HG03039 (cell line): ENCODE results near the gene TSTD1.
"Not testable (repeated sequence)": the region's sequence is repeated elsewhere in the genome, so short reads cannot be mapped to it uniquely, and the experiment has no call there.

Experiments used
- ATAC-seq: cut with Tn5 transposase; IDR thresholded peaks from one replicate; pipeline ENCODE4 v1.9.1; 2021; ENCODE audit warnings: mild to moderate bottlenecking, moderate library complexity; ENCODE audit not compliant: unreplicated experiment

TSTD1 gene

DNA sequence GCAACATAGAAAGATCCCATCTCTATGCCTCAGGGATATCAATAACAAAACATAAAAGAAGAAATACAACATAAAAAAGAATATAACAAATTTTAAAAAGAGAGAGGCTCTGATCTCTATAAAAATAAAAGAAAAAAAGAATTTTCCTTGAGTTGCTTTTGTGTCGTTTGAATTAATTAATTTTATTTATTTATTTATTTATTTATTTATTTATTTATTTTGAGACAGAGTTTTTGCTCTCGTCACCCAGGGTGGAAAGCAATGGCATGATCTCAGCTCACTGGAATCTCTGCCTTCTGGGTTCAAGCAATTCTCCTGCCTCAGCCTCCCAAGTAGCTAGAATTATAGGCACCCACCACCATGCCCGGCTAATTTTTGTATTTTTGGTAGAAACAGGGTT, 26.3 kb downstream of the TSTD1 start:
- no peak for ATAC-seq

DNA sequence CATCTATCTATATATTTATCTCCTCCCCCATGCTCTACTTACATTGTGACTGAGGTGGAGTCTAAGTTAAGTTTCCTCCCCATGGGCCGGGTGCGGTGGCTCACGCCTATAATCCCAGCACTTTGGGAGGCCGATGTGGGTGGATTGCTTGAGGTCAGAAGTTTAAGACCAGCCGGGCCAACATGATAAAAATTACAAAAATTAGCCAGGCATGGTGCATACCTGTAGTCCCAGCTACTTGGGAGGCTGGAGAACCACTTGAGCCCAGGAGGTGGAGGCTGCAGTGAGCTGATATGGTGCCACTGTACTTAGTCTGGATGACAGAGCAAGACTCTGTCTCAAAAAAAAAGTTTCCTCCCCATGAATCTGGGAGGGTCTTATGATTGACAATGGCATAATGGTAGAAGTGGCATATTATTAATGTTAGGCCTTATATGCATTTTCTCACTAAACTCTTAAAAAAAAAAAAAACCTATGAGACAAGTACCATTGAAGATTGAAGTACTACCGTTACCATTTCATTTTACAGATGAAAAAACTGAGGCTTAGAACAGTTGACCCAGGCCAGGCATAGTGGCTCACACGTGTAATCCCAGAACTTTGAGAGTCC, 29.1 kb downstream of the TSTD1 start:
- no peak for ATAC-seq

DNA sequence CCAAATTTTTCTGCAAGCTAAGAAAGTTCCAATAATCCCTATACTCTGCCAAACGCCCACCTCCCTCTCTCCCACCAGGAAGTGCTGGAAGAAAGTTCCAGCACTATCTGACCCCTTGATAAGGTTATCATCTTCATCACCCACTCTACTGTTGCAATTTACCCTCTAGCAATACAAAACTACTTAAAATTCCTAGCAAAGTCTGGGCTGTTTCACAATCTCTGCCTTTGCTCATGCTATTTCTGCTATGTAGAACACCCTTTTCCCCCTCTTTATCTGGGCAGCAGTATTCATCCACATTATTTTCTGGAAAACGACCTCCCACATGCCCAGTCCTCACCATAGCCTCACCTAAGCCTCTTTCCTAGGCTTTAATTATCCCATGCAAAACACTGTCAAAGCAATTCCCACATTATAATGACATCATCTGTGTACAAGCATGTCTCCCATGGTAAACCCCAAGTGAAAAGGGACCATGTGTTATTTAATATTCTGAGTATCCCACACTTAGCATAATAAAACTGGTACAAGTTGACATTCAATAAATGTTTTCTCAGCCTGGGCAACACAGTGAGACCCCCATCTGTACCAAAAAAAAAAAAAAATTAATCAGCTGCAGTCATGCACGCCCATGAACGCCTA, 29.8 kb downstream of the TSTD1 start:
- no peak for ATAC-seq

DNA sequence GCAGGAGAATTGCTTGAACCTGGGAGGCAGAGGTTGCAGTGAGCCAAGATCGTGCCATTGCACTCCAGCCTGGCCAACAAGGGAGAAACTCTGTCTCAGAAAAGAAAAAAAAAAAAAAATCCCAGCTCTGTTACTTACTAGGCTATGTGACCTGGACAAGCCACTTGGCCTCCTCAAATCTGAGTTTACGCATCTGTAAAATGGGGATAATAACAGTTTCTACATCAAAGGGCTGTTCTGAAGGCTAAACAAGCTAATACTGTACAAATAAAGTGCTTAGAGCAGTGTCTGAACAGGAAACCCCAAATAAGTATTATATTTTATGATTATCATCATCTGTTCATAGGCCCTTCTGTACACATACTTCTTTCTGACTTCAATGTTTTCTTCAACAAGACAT, 31.4 kb downstream of the TSTD1 start:
- no peak for ATAC-seq

DNA sequence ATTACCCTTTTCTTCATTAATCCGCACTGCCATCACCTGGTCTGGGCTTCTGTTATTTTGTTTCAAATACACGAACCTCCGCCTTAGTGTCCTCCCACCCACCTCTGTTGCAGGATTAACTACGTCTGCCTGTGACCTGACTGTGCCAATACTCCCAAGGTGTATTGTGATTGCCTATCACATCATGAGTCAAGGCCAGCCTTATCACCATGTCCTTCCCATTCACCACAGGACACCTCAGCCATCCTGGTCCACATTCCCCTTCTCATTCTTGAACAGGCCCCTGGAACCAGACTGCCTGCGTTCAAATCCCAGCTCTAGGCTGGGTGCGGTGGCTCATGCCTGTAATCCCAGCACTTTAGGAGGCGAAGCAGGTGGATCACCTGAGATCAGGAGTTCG, 32.2 kb downstream of the TSTD1 start:
- ATAC-seq = no peak

DNA sequence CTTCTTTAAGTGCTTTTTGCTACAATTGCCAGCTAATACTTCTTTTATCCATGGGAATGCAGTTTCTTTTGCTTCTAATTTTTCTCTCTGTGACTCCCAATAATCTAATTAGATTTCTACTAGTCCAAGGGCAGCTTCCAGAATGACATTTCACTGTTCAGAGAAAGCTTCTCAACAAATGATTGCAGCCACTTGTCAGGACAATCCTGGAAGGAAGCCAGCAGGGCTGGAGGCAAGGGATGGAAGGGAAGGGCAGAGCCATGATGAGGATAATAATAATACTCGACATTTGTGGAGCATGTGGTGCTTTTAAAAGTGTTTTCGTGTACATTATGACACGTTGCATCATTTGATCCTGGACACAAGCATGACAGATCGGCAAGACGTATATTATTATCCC, 37.2 kb downstream of the TSTD1 start:
- no peak for ATAC-seq

DNA sequence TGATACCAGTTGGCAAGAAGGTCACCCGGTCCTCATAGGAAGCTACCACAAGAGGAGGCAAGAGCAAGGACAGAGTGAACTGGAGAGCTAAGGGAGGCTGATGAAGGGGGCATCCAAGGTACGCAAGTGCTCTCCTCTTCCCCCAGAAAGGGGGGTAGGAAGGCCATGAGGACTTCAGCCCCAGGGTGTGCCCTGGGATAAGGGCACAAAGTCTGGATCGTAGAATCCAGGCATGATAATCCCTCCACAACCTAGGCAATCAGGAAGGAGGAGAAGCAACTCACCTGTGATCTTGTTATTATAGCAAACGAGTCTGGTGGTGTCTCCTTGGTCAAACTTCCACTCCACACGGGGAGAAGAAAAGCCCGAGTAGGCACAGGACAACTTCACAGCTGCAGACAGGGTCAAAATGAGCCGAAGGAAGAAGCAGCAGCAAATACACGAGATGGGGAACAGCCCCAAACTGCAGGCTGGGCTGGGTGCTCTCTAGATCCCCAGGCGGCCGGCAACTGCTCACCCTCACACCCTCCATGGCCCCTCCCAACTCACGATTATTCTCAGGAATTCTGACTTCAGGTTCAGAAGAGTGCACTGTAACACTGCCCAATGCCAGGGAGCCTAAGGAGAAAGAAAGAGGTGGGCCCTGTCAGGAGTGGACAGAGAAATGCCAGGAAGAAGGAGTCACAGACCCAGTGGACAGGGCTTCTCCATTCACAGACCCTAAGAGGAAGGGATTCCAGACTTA, 37.9 kb downstream of the TSTD1 start:
- ATAC-seq = no peak

DNA sequence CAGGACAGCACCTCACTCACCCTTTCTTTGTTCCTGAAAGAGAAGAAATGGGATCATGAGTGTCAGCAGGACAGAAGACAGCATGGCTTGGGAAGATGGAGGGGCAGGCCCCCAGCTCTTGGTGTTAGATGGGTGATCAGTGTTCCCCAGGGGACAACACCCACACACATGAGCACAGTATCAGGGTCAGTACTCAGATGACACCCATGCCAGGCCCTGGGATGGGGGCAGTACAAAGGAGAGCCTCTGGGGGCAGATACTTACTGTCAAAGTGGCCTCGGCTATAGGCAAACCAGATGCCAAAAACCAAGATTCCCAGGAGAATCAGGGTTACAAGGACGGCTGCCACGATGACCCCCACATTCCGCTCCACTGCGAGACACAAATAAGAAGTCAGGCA, 39.4 kb downstream of the TSTD1 start:
- ATAC-seq = no peak

DNA sequence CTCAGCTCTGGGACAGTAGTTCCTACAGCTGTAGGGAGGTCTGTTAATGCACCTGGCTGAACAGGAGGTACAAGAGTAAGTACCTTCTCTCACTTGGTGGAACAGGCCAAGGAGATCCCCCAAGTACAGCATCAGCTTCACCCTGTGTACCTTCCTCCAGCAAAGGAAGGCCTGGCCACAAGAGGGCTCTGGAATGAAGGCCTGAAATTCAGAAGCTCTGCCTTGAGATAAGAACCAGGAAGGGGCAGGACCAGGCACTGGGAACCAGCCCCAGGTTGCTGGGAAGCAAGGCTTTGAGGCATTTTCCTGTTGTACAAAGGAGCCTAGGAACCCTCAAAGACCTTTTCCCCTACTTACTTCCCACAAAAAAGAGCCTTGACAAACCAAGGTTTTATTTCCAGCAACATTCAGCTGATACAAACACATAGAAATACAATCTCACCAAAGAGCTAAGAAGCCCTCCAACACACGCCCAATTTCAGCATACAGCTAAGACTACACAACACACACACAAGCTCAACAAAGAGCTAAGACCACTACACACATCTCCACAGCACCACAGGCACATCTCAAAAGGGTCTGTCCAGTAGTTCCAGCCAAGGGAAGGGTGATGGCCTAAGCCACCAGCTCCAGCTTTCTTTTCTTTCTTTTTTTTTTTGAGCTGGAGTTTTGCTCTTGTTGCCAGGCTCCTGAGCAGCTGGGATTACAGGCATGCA, 41.3 kb downstream of the TSTD1 start:
- ATAC-seq = no peak

DNA sequence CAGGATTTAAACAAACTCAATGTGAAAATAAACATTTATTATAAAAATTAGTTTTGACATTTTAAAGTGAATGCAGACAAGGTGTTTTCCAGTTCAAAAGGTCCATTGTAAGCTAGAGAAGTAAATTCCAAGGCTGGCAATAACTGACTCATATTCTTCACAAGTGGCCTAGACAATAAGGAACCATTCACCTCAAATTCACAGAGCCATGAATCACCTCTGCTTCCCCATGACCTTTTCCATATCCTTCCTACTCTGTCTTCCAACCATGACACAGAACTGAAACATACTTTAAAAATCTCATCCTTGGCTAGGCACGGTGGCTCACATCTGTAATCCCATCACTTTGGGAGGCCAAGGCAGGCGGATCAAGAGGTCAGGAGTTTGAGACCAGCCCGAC, 42.6 kb downstream of the TSTD1 start:
- ATAC-seq = no peak

DNA sequence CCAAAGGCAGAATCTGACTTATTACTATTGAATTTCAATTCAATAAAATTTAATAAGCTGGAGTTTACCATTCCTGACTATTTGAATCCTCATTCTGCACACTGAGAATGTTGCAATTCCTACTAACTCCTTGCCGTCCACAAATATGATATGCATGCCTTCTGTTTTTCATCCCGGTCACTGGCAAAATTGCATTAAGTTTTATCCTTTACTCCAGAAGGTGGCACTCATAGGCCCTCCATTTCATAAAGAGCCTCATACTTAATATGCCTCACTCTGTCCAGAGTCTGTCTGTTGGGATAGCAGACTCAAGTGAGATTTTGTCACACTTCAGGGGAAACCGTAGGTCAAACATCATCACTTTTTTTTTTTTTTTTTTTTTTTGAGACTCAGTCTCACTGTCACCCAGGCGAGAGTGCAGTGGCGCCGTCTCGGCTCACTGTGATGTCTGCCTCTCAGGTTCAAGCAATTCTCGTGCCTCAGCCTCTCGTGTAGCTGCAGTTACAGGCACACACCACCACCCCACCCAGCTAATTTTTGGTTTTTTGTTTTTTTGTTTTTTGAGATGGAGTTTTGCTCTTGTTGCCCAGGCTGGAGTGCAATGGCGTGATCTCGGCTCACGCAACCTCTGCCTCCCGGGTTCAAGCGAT, 45.1 kb downstream of the TSTD1 start:
- no peak for ATAC-seq

DNA sequence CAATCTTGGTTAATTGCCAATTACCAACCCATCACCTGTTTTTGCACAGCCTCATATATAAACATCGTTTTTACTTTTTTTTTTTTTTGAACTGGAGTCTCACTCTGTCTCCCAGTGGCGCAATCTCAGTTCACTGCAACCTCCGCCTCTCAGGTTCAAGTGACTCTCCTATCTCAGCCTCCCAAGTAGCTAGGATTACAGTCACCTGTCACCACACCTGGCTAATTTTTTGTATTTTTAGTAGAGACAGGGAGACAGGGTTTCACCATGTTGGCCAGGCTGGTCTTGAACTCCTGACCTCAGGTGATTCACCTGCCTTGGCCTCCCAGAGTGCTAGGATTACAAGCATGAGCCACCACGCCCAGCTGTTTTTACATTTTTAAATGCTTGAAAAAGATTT, 46.7 kb downstream of the TSTD1 start:
- not testable (repeated sequence) for ATAC-seq
